Trophoblast cell (in vitro differentiated cells and primary cell): ENCODE results near the gene FOXF1.

Source experiments
- DNase-seq, 2 donors: peaks; one replicate each; pipeline ENCODE4 v3.0.0-alpha.2; 2016
- H2AFZ ChIP-seq: 2 replicates; pipeline ENCODE4 v1.6.1; 2013; ENCODE audit warnings: low read length, moderate library complexity, mild to moderate bottlenecking; ENCODE audit not compliant: insufficient read depth, poor library complexity
- H2AK5ac ChIP-seq: 2 replicates; pipeline ENCODE4 v1.6.1; 2013; ENCODE audit warnings: mild to moderate bottlenecking, low read length
- H2BK120ac ChIP-seq: 2 replicates; pipeline ENCODE4 v1.6.1; 2013; ENCODE audit warnings: low read length, mild to moderate bottlenecking, moderate library complexity; ENCODE audit not compliant: insufficient read depth, poor library complexity
- H2BK12ac ChIP-seq: 2 replicates; pipeline ENCODE4 v1.6.1; 2013; ENCODE audit warnings: mild to moderate bottlenecking, low read length, moderate library complexity
- H2BK5ac ChIP-seq: 2 replicates; pipeline ENCODE4 v1.6.1; 2013; ENCODE audit warnings: low read length, low read depth, moderate library complexity, mild to moderate bottlenecking; ENCODE audit not compliant: poor library complexity
- H3K14ac ChIP-seq: 2 replicates; pipeline ENCODE4 v1.6.1; 2013; ENCODE audit warnings: mild to moderate bottlenecking, low read length
- H3K18ac ChIP-seq: 2 replicates; pipeline ENCODE4 v1.6.1; 2013; ENCODE audit warnings: mild to moderate bottlenecking, low read length
- H3K23ac ChIP-seq: 2 replicates; pipeline ENCODE4 v1.6.1; 2013; ENCODE audit warnings: low read length
- H3K27ac ChIP-seq: 2 replicates; pipeline ENCODE4 v1.5.1; 2013; ENCODE audit warnings: low read depth, mild to moderate bottlenecking, inconsistent platforms, low read length, moderate library complexity
- H3K27me3 ChIP-seq: 2 replicates; pipeline ENCODE4 v1.6.1; 2013; ENCODE audit warnings: inconsistent platforms, mild to moderate bottlenecking, low read length, moderate library complexity; ENCODE audit not compliant: insufficient read depth
- H3K36me3 ChIP-seq, 2 experiments: 1 replicate in 1 of 2; 2 replicates in 1 of 2; pipeline ENCODE4 v1.6.1; 2013; ENCODE audit warnings: low read length in 2 of 2, mild to moderate bottlenecking in 2 of 2, moderate library complexity in 1 of 2; ENCODE audit not compliant: insufficient read depth in 2 of 2, control insufficient read depth in 1 of 2
- H3K4ac ChIP-seq: 2 replicates; pipeline ENCODE4 v1.6.1; 2013; ENCODE audit warnings: low read depth, mild to moderate bottlenecking, low read length, moderate library complexity
- H3K4me1 ChIP-seq, 2 experiments: 1 replicate in 1 of 2; 2 replicates in 1 of 2; pipeline ENCODE4 v1.6.1; 2013; ENCODE audit warnings: low read length in 2 of 2, mild to moderate bottlenecking in 2 of 2, moderate library complexity in 1 of 2; ENCODE audit not compliant: insufficient read depth in 2 of 2, control insufficient read depth in 1 of 2
- H3K4me2 ChIP-seq: 2 replicates; pipeline ENCODE4 v1.6.1; 2013; ENCODE audit warnings: inconsistent platforms, mild to moderate bottlenecking, low read length, moderate library complexity
- H3K4me3 ChIP-seq: 2 replicates; pipeline ENCODE4 v1.5.1; 2013; ENCODE audit warnings: mild to moderate bottlenecking, low read depth, low read length, inconsistent platforms
- H3K79me1 ChIP-seq: one replicate; pipeline ENCODE4 v1.6.1; 2013; ENCODE audit warnings: low read length
- H3K79me2 ChIP-seq: 2 replicates; pipeline ENCODE4 v1.6.1; 2013; ENCODE audit warnings: low read length, mild to moderate bottlenecking; ENCODE audit not compliant: control insufficient read depth, insufficient read depth, poor library complexity
- H3K9ac ChIP-seq: 2 replicates; pipeline ENCODE4 v1.6.1; 2013; ENCODE audit warnings: mild to moderate bottlenecking, low read length
- H3K9me3 ChIP-seq: 2 replicates; pipeline ENCODE4 v1.6.1; 2013; ENCODE audit warnings: low read depth, mild to moderate bottlenecking, control low read depth, inconsistent platforms, low read length; ENCODE audit not compliant: insufficient read depth
- H4K12ac ChIP-seq: 2 replicates; pipeline ENCODE4 v1.6.1; 2013; ENCODE audit warnings: low read depth, mild to moderate bottlenecking, low read length, moderate library complexity
- H4K8ac ChIP-seq: 2 replicates; pipeline ENCODE4 v1.6.1; 2013; ENCODE audit warnings: low read depth, mild to moderate bottlenecking, low read length, moderate library complexity
- H4K91ac ChIP-seq: one replicate; pipeline ENCODE4 v1.6.1; 2013; ENCODE audit warnings: low read depth, mild to moderate bottlenecking, low read length, moderate library complexity
- WGBS: extraction: QIAGEN DNeasy Blood & Tissue Kit; methylation state at CpG from one replicate; pipeline ENCODE4 v1.1.7; 2013; ENCODE audit warnings: missing lambda C conversion rate; ENCODE audit not compliant: insufficient read length, insufficient coverage; ENCODE audit errors: extremely low coverage; 5-methylcytosine and 5-hydroxymethylcytosine counted together

The FOXF1 gene

GRCh38 chr16:86530251-86531190 lies 20.2 kb downstream of the FOXF1 start:
- H2AFZ ChIP-seq, result no peak overlapping the region
- H2BK5ac ChIP-seq, result no peak overlapping the region
- H2BK120ac ChIP-seq, result no peak overlapping the region
- H2AK5ac ChIP-seq, result no peak overlapping the region
- H3K4me2 ChIP-seq, result no peak overlapping the region
- no peak overlapping the region for H3K18ac ChIP-seq
- H3K23ac ChIP-seq, result no peak overlapping the region
- no peak overlapping the region for H4K8ac ChIP-seq
- H3K9me3 ChIP-seq, result peaks cover 6% of the 10 kb centered on the region
- no peak overlapping the region for H3K4me3 ChIP-seq
- H3K27me3 ChIP-seq, result no peaks in the 10 kb centered on the region
- H3K14ac ChIP-seq, result no peak overlapping the region
- no CpG with 5 or more reads among the region's 31 CpGs for WGBS
- no peak overlapping the region for H4K91ac ChIP-seq
- no peak overlapping the region for H3K27ac ChIP-seq
- no peak overlapping the region for H3K9ac ChIP-seq
- H3K79me2 ChIP-seq, result no peaks in the 10 kb centered on the region
- DNase-seq, result no peak
- no peaks in the 10 kb centered on the region for H3K79me1 ChIP-seq
- H3K4me1 ChIP-seq, result no peaks in the 10 kb centered on the region
- H3K4ac ChIP-seq, result no peak overlapping the region
- peaks cover 6 to 7% of the 10 kb centered on the region in 2 experiments for H3K36me3 ChIP-seq
- no peak overlapping the region for H2BK12ac ChIP-seq
- no peak overlapping the region for H4K12ac ChIP-seq

GRCh38 chr16:86531191-86531545 lies 20.8 kb downstream of the FOXF1 start:
- WGBS, result no CpG with 5 or more reads among the region's 7 CpGs
- Histone ChIP-seq H3K4ac (no peak overlapping the region), H3K14ac (no peak overlapping the region), H3K23ac (no peak overlapping the region), H3K4me2 (no peak overlapping the region), H3K9ac (no peak overlapping the region), H3K9me3 (peaks cover 6% of the 10 kb centered on the region), H3K36me3 (peaks cover 6 to 7% of the 10 kb centered on the region in 2 experiments), H2BK120ac (no peak overlapping the region), H4K8ac (no peak overlapping the region), H4K12ac (no peak overlapping the region), H3K4me3 (no peak overlapping the region), H2BK12ac (no peak overlapping the region), H3K79me1 (no peaks in the 10 kb centered on the region), H2AFZ (no peak overlapping the region), H3K27ac (no peak overlapping the region), H2BK5ac (no peak overlapping the region), H2AK5ac (no peak overlapping the region), H4K91ac (no peak overlapping the region), H3K79me2 (no peaks in the 10 kb centered on the region), H3K18ac (no peak overlapping the region), H3K4me1 (no peaks in the 10 kb centered on the region), H3K27me3 (no peaks in the 10 kb centered on the region)
- DNase-seq, result no peak

GRCh38 chr16:86531641-86532525 lies 21.6 kb downstream of the FOXF1 start:
- Histone ChIP-seq H4K91ac (no peak overlapping the region), H3K79me1 (no peaks in the 10 kb centered on the region), H2BK12ac (no peak overlapping the region), H3K9ac (no peak overlapping the region), H3K27ac (no peak overlapping the region), H4K8ac (no peak overlapping the region), H3K4me1 (no peaks in the 10 kb centered on the region), H2AK5ac (no peak overlapping the region), H3K79me2 (no peaks in the 10 kb centered on the region), H3K4ac (no peak overlapping the region), H3K14ac (no peak overlapping the region), H4K12ac (no peak overlapping the region), H2BK120ac (no peak overlapping the region), H3K23ac (no peak overlapping the region), H3K4me3 (no peak overlapping the region), H2AFZ (no peak overlapping the region), H3K18ac (no peak overlapping the region), H3K9me3 (peaks cover 3% of the 10 kb centered on the region), H2BK5ac (no peak overlapping the region), H3K27me3 (no peaks in the 10 kb centered on the region), H3K4me2 (no peak overlapping the region), H3K36me3 (peaks cover 6 to 9% of the 10 kb centered on the region in 2 experiments)
- WGBS, result no CpG with 5 or more reads among the region's 49 CpGs
- no peak for DNase-seq

GRCh38 chr16:86532526-86532815 lies 22.1 kb downstream of the FOXF1 start:
- Histone ChIP-seq H2BK12ac (no peak overlapping the region), H3K23ac (no peak overlapping the region), H3K4me2 (no peak overlapping the region), H4K91ac (no peak overlapping the region), H3K14ac (no peak overlapping the region), H2BK5ac (no peak overlapping the region), H3K27me3 (no peaks in the 10 kb centered on the region), H4K12ac (no peak overlapping the region), H4K8ac (no peak overlapping the region), H2AFZ (no peak overlapping the region), H3K9ac (no peak overlapping the region), H3K4me3 (no peak overlapping the region), H3K4me1 (no peaks in the 10 kb centered on the region), H2AK5ac (no peak overlapping the region), H3K18ac (no peak overlapping the region), H3K79me1 (no peaks in the 10 kb centered on the region), H3K9me3 (peaks cover 3% of the 10 kb centered on the region), H2BK120ac (no peak overlapping the region), H3K4ac (no peak overlapping the region), H3K79me2 (no peaks in the 10 kb centered on the region), H3K36me3 (peaks cover 6 to 9% of the 10 kb centered on the region in 2 experiments), H3K27ac (no peak overlapping the region)
- WGBS, result no CpG with 5 or more reads among the region's 7 CpGs
- DNase-seq, result no peak
